HepG2 (cell line): ENCODE results near the gene SFXN5. TPM values are rescaled to one million over a fixed set of nuclear protein-coding genes. Genes with fewer than 3 reads are reported as not detected.

Experiments
- CHCHD3 ChIP-seq: sonication (generic); formaldehyde crosslinking; IDR thresholded peaks from 2 replicates; pipeline ENCODE4 v1.8.0; 2022; ENCODE audit warnings: mild to moderate bottlenecking, missing genetic modification reagents, moderate library complexity
- ESRRA ChIP-seq: sonication (generic); formaldehyde crosslinking; IDR thresholded peaks from 2 replicates; pipeline ENCODE4 v1.5.1; 2020; ENCODE audit warnings: mild to moderate bottlenecking, low read depth, missing genetic modification reagents
- FOSL1 ChIP-seq: sonication (generic); formaldehyde crosslinking; IDR thresholded peaks from 2 replicates; pipeline ENCODE4 v1.9.0; 2021; ENCODE audit warnings: missing genetic modification reagents, borderline replicate concordance
- HDAC6 ChIP-seq: fragments of 200-600 bp; sonication (generic); IDR thresholded peaks from 2 replicates; pipeline ENCODE4 v1.7.0; 2017; ENCODE audit warnings: mild to moderate bottlenecking, antibody characterized with exemption, low read length, low read depth
- PRPF4 ChIP-seq: fragments of 200-400 bp; formaldehyde crosslinking; IDR thresholded peaks from 2 replicates; pipeline ENCODE4 v1.6.1; 2016; ENCODE audit warnings: low read length, low read depth; ENCODE audit not compliant: poor library complexity, severe bottlenecking
- RFX1 ChIP-seq: fragments of 450-650 bp; IDR thresholded peaks from 2 replicates; pipeline ENCODE4 v1.6.1; 2017
- SNAI1 ChIP-seq: sonication (generic); formaldehyde crosslinking; IDR thresholded peaks from 2 replicates; pipeline ENCODE4 v1.5.0; 2020; ENCODE audit warnings: mild to moderate bottlenecking, missing genetic modification reagents, borderline replicate concordance
- SOX5 ChIP-seq: IDR thresholded peaks from 2 replicates; pipeline ENCODE4 v1.6.1; 2016; ENCODE audit warnings: borderline replicate concordance
- SRY ChIP-seq: sonication (generic); formaldehyde crosslinking; IDR thresholded peaks from 2 replicates; pipeline ENCODE4 v1.8.0; 2022; ENCODE audit warnings: mild to moderate bottlenecking, missing genetic modification reagents
- ZKSCAN5 ChIP-seq: sonication (generic); formaldehyde crosslinking; IDR thresholded peaks from 2 replicates; pipeline ENCODE4 v1.5.1; 2020; ENCODE audit warnings: mild to moderate bottlenecking, missing genetic modification reagents
- ZNF234 ChIP-seq: sonication (generic); formaldehyde crosslinking; conservative IDR thresholded peaks from 2 replicates; pipeline ENCODE4 v1.5.1; 2020; ENCODE audit warnings: mild to moderate bottlenecking, missing genetic modification reagents
- ZNF326 ChIP-seq: sonication (generic); formaldehyde crosslinking; IDR thresholded peaks from 2 replicates; pipeline ENCODE4 v1.4.0; 2020; ENCODE audit warnings: missing genetic modification reagents, borderline replicate concordance
- ZNF333 ChIP-seq: sonication (generic); formaldehyde crosslinking; IDR thresholded peaks from 2 replicates; pipeline ENCODE4 v1.4.0; 2020; ENCODE audit warnings: mild to moderate bottlenecking, missing genetic modification reagents, borderline replicate concordance
- ZNF543 ChIP-seq: sonication (generic); formaldehyde crosslinking; IDR thresholded peaks from 2 replicates; pipeline ENCODE4 v1.4.0; 2020; ENCODE audit warnings: mild to moderate bottlenecking, missing genetic modification reagents
- ZNF547 ChIP-seq: sonication (generic); formaldehyde crosslinking; IDR thresholded peaks from 2 replicates; pipeline ENCODE4 v1.5.1; 2020; ENCODE audit warnings: mild to moderate bottlenecking, missing genetic modification reagents
- ZSCAN9 ChIP-seq: IDR thresholded peaks from 2 replicates; pipeline ENCODE4 v1.6.1; 2016; ENCODE audit warnings: borderline replicate concordance
- polyA plus RNA-seq, 8 experiments: library from polyadenylated mRNA; depleted of rRNA in 3 of 8; stranded (reverse) in 7 of 8; unstranded in 1 of 8; fragments of >200 nt; fragmentation: Illumina TruSeq in 4 of 8; extraction: Trizol in 4 of 8; gene quantifications; 2 replicates each; pipeline versions ENCODE4 v1.2.1 to v1.2.3, GENCODE V29; 2011 to 2016; ENCODE audit warnings: low read depth in 4 of 8, missing spikeins in 1 of 8, mixed read lengths in 1 of 8; ENCODE audit not compliant: insufficient read depth in 1 of 8
- total RNA-seq, 5 experiments: library from RNA; depleted of rRNA; stranded (reverse); fragments of >200 nt; fragmentation: Illumina TruSeq; extraction: Trizol; gene quantifications; 2 replicates each; pipeline ENCODE4 v1.2.3, GENCODE V29; 2016; ENCODE audit warnings: low read depth in 1 of 5
- TF ChIP-seq, protein P1 (sequence below): sonication (generic); formaldehyde crosslinking; IDR thresholded peaks from 2 replicates; pipeline ENCODE4 v1.4.0; 2020; ENCODE audit warnings: missing genetic modification reagents, borderline replicate concordance
- TF ChIP-seq, protein P2 (sequence below): sonication (generic); formaldehyde crosslinking; IDR thresholded peaks from 2 replicates; pipeline ENCODE4 v1.4.0; 2020; ENCODE audit warnings: missing genetic modification reagents, mild to moderate bottlenecking, borderline replicate concordance
- TF ChIP-seq, protein P3 (sequence below): sonication (generic); formaldehyde crosslinking; IDR thresholded peaks from 2 replicates; pipeline ENCODE4 v1.9.0; 2022; ENCODE audit warnings: missing genetic modification reagents, mild to moderate bottlenecking, borderline replicate concordance
- TF ChIP-seq, protein P4 (sequence below): IDR thresholded peaks from 2 replicates; pipeline ENCODE4 v1.6.1; 2016; ENCODE audit warnings: low read depth

Gene SFXN5
- total and polyA plus RNA-seq, 2 of the 13 experiments (the other 11 are each of a cell fraction or from before 2014, with no cell fraction given), result 34.9 to 37.4 TPM

DNA sequence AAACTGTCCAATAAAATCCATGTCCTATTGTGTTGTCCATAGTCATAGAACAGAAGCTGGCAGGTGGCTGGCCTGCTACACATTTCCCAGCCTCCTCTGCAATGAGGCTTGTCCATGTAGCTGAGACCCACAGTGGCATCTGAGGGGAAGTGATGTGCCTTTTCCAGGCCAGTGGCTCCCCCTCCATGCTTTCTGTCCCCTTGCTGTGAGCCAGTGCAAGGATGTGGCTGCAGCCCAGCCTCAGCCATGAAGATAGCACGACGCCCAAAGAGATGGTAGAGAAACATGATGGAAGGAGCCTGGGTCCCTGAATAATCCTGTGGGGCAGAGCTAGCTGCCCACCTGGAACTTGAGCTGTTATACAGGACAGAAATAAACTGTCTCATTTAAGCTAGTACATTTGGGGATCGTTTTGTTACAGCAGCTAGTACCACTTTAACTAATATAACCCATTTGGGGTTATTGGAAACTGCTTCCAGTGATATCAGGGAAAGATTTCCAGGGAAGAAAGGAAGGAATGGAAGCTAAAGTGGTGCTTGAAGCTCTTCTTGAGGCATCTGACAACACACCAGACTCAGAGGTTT lies 40.3 kb downstream of the SFXN5 start (continued):
- TF ChIP-seq, protein P1, sequence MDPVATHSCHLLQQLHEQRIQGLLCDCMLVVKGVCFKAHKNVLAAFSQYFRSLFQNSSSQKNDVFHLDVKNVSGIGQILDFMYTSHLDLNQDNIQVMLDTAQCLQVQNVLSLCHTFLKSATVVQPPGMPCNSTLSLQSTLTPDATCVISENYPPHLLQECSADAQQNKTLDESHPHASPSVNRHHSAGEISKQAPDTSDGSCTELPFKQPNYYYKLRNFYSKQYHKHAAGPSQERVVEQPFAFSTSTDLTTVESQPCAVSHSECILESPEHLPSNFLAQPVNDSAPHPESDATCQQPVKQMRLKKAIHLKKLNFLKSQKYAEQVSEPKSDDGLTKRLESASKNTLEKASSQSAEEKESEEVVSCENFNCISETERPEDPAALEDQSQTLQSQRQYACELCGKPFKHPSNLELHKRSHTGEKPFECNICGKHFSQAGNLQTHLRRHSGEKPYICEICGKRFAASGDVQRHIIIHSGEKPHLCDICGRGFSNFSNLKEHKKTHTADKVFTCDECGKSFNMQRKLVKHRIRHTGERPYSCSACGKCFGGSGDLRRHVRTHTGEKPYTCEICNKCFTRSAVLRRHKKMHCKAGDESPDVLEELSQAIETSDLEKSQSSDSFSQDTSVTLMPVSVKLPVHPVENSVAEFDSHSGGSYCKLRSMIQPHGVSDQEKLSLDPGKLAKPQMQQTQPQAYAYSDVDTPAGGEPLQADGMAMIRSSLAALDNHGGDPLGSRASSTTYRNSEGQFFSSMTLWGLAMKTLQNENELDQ (CRISPR knock-in tag), result no peak
- TF ChIP-seq HDAC6 (no peak), ZNF234 (CRISPR knock-in tag) (no peak), SOX5 (no peak), ESRRA (CRISPR knock-in tag) (no peak), SNAI1 (no peak), CHCHD3 (CRISPR knock-in tag) (0 out of 2 replicates have a peak, but pooled peaks have one; percentile 12), ZNF326 (no peak), FOSL1 (no peak), ZNF547 (CRISPR knock-in tag) (0 out of 2 replicates have a peak, but pooled peaks have one; percentile 4), ZKSCAN5 (no peak), ZSCAN9 (no peak), RFX1 (no peak), SRY (CRISPR knock-in tag) (no peak), ZNF333 (no peak), ZNF543 (CRISPR knock-in tag) (no peak), PRPF4 (no peak)
- TF ChIP-seq, protein P2, sequence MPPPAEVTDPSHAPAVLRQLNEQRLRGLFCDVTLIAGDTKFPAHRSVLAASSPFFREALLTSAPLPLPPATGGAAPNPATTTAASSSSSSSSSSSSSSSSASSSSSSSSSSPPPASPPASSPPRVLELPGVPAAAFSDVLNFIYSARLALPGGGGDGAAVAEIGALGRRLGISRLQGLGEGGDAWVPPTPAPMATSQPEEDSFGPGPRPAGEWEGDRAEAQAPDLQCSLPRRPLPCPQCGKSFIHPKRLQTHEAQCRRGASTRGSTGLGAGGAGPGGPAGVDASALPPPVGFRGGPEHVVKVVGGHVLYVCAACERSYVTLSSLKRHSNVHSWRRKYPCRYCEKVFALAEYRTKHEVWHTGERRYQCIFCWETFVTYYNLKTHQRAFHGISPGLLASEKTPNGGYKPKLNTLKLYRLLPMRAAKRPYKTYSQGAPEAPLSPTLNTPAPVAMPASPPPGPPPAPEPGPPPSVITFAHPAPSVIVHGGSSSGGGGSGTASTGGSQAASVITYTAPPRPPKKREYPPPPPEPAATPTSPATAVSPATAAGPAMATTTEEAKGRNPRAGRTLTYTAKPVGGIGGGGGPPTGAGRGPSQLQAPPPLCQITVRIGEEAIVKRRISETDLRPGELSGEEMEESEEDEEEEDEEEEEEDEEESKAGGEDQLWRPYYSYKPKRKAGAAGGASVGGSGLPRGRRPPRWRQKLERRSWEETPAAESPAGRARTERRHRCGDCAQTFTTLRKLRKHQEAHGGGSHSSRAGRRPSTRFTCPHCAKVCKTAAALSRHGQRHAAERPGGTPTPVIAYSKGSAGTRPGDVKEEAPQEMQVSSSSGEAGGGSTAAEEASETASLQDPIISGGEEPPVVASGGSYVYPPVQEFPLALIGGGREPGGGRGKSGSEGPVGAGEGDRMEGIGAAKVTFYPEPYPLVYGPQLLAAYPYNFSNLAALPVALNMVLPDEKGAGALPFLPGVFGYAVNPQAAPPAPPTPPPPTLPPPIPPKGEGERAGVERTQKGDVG (CRISPR knock-in tag), result no peak
- TF ChIP-seq, protein P3, sequence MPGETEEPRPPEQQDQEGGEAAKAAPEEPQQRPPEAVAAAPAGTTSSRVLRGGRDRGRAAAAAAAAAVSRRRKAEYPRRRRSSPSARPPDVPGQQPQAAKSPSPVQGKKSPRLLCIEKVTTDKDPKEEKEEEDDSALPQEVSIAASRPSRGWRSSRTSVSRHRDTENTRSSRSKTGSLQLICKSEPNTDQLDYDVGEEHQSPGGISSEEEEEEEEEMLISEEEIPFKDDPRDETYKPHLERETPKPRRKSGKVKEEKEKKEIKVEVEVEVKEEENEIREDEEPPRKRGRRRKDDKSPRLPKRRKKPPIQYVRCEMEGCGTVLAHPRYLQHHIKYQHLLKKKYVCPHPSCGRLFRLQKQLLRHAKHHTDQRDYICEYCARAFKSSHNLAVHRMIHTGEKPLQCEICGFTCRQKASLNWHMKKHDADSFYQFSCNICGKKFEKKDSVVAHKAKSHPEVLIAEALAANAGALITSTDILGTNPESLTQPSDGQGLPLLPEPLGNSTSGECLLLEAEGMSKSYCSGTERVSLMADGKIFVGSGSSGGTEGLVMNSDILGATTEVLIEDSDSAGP (CRISPR knock-in tag), result 0 out of 2 replicates have a peak, but pooled peaks have one; percentile 34
- TF ChIP-seq, protein P4, sequence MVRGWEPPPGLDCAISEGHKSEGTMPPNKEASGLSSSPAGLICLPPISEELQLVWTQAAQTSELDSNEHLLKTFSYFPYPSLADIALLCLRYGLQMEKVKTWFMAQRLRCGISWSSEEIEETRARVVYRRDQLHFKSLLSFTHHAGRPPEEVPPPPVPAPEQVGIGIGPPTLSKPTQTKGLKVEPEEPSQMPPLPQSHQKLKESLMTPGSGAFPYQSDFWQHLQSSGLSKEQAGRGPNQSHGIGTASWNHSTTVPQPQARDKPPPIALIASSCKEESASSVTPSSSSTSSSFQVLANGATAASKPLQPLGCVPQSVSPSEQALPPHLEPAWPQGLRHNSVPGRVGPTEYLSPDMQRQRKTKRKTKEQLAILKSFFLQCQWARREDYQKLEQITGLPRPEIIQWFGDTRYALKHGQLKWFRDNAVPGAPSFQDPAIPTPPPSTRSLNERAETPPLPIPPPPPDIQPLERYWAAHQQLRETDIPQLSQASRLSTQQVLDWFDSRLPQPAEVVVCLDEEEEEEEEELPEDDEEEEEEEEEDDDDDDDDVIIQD (CRISPR knock-in tag), result no peak
